Measurements from ENCODE around the gene C18orf32. TPM values are rescaled to one million over a fixed set of nuclear protein-coding genes. Genes with fewer than 3 reads are reported as not detected.

Gene C18orf32
- total and polyA plus RNA-seq, 2 of the 8 experiments (the other 6 are each of a cell fraction or from before 2014, with no cell fraction given) = 17.3 to 20.1 TPM

- Histone ChIP-seq H3K9ac (replicated peaks in 1 of 4; ENCODE audit: extremely low read depth in 1 of 4, low read depth in 3 of 4, low read length in 3 of 4) (peak overlapping the region in 1 of 4 experiments; percentile 16; a peak in 1 of 7 replicates), H3K9me3 (ENCODE audit: insufficient read depth in 2 of 2, low read depth in 1 of 2, low read length in 1 of 2) (no peaks in the 10 kb centered on the region), H2BK15ac (ENCODE audit: low read length) (no peak overlapping the region), H3K4ac (replicated peaks; ENCODE audit: insufficient read length, low read depth, low read length) (no peak overlapping the region), H3K56ac (replicated peaks; ENCODE audit: insufficient read length, low read depth, low read length) (no peak overlapping the region), H3K4me3 (ENCODE audit: extremely low read depth in 1 of 4, insufficient read depth in 2 of 4, low read depth in 3 of 4, low read length in 4 of 4) (peak overlapping the region in 2 of 4 experiments; percentile 30 to 88; a peak in 3 of 8 replicates), H3K79me2 (ENCODE audit: control insufficient read depth in 1 of 2, insufficient read depth in 2 of 2, low read length in 2 of 2) (peaks cover 6 to 39% of the 10 kb centered on the region in 2 experiments), H3K4me2 (ENCODE audit: insufficient read depth in 1 of 2, low read depth in 2 of 2, low read length in 2 of 2) (peak overlapping the region; percentile 79 to 89), H4K8ac (ENCODE audit: extremely low read depth, insufficient read depth, low read length) (no peak overlapping the region), H2BK12ac (ENCODE audit: low read depth, low read length) (no peak overlapping the region), H3K79me1 (ENCODE audit: low read depth, low read length) (no peaks in the 10 kb centered on the region), H3K27ac (ENCODE audit: low read depth, low read length) (no peak overlapping the region), H4K91ac (replicated peaks; ENCODE audit: insufficient read length, low read length) (no peak overlapping the region), H3K23ac (ENCODE audit: insufficient read length) (no peak overlapping the region), H2BK20ac (ENCODE audit: low read length) (no peak overlapping the region), H2AK5ac (ENCODE audit: low read depth, low read length) (no peak overlapping the region), H3K36me3 (ENCODE audit: control insufficient read depth in 2 of 4, insufficient read depth in 4 of 4, low read length in 3 of 4) (peaks cover 15 to 45% (median 37%) of the 10 kb centered on the region in 4 experiments), H4K20me1 (replicated peaks in 1 of 2; ENCODE audit: control insufficient read depth in 1 of 2, insufficient read depth in 2 of 2, low read length in 2 of 2) (peaks cover 7% of the 10 kb centered on the region in 2 experiments), H2AFZ (ENCODE audit: low read length) (no peak overlapping the region), H3K27me3 (replicated peaks in 1 of 4; ENCODE audit: control insufficient read depth in 3 of 4, extremely low read depth in 1 of 4, insufficient read depth in 3 of 4, low read length in 3 of 4) (no peaks in the 10 kb centered on the region), H3K18ac (ENCODE audit: extremely low read depth, low read length) (no peak overlapping the region), H4K5ac (ENCODE audit: insufficient read length, low read depth, low read length) (no peak overlapping the region), H2BK5ac (ENCODE audit: low read depth, low read length) (no peak overlapping the region), H2BK120ac (replicated peaks; ENCODE audit: low read depth, low read length) (no peak overlapping the region), H3K14ac (ENCODE audit: insufficient read length) (no peak overlapping the region), H3K23me2 (ENCODE audit: low read depth, low read length) (peaks cover 7% of the 10 kb centered on the region), H3K4me1 (replicated peaks in 1 of 4; ENCODE audit: control insufficient read depth in 3 of 4, insufficient read depth in 4 of 4, low read length in 3 of 4) (peaks cover 3 to 8% (median 3%) of the 10 kb centered on the region in 4 experiments; a peak in 5 of 7 replicates)
- no peak for DNase-seq (ENCODE audit: low read depth in 1 of 2, low spot score in 2 of 2)
- FAIRE-seq = no peak
- WGBS, 2 experiments (ENCODE audit: extremely low coverage in 1 of 2, insufficient coverage in 1 of 2, insufficient read length in 1 of 2, insufficient replicate concordance in 2 of 2, low coverage in 1 of 2, low lambda C conversion rate in 2 of 2, missing lambda C conversion rate in 1 of 2) = 90% methylated on average over 4 of the region's 4 CpGs; no CpG with 5 or more reads in 1 of the 2 experiments
- POLR2A ChIA-PET (ENCODE audit: partially characterized antibody) = interaction anchor here (0.8 to 6.0 kb wide), 11 partner anchors 9 to 328 kb away, joined by 3 to 59 read pairs (median 4); partner anchors contain the start of gene DYM
- CTCF ChIA-PET (ENCODE audit: partially characterized antibody) = no interaction called here
- TF ChIP-seq TEAD4 (IDR thresholded peaks at IDR 0.05; ENCODE audit: low read depth, low read length) (no peak), SIRT6 (IDR thresholded peaks at IDR 0.05; ENCODE audit: low read length) (no peak), HDAC2 (IDR thresholded peaks at IDR 0.05; ENCODE audit: borderline replicate concordance in 1 of 2, low read depth in 2 of 2, low read length in 2 of 2) (no peak), ZNF274 (IDR thresholded peaks at IDR 0.05; ENCODE audit: borderline replicate concordance, extremely low read depth, low read length) (no peak), CHD1 (IDR thresholded peaks at IDR 0.05; ENCODE audit: low read depth, low read length) (no peak), CHD2 (IDR thresholded peaks at IDR 0.05; ENCODE audit: low read length) (no peak), NRF1 (IDR thresholded peaks at IDR 0.05; ENCODE audit: low read depth, low read length) (no peak), POU5F1 (IDR thresholded peaks at IDR 0.05; ENCODE audit: low read depth, low read length) (no peak), POLR2A (IDR thresholded peaks at IDR 0.05; ENCODE audit: control extremely low read depth in 1 of 2, low read depth in 2 of 2, low read length in 2 of 2) (no peak; a peak in 1 of 3 replicates), RBBP5 (IDR thresholded peaks at IDR 0.05; ENCODE audit: borderline replicate concordance, low read depth, low read length) (no peak), FOSL1 (IDR thresholded peaks at IDR 0.05; ENCODE audit: insufficient read depth, low read depth, low read length) (no peak), KDM4A (IDR thresholded peaks at IDR 0.05; ENCODE audit: low read depth, low read length, severe bottlenecking) (no peak)
Observed at GRCh38 chr18:49490246-49490762, 3.3 kb upstream of the C18orf32 start.
